CD14-positive monocyte (primary cell): ENCODE results near the gene NKX1-2. TPM values are rescaled to one million over a fixed set of nuclear protein-coding genes. Genes with fewer than 3 reads are reported as not detected.

Experiments
- DNase-seq, 3 donors: peaks; one replicate each; pipeline ENCODE4 v3.0.0-alpha.2; 2011 to 2022
- H2AFZ ChIP-seq: 2 replicates; pipeline ENCODE4 v1.6.0; 2012; ENCODE audit warnings: mild to moderate bottlenecking, low read depth, low read length, inconsistent platforms; ENCODE audit not compliant: insufficient read depth, poor library complexity, severe bottlenecking
- H3K27ac ChIP-seq, 2 donors: 1 replicate in 1 of 2; 2 replicates in 1 of 2; pipeline ENCODE4 v1.5.1; 2012 to 2013; ENCODE audit warnings: low read length in 2 of 2, control low read depth in 1 of 2, inconsistent platforms in 1 of 2, low read depth in 1 of 2, mild to moderate bottlenecking in 1 of 2
- H3K27me3 ChIP-seq, 2 donors: one replicate each; pipeline versions ENCODE4 v1.6.0 to v1.6.1; 2011 to 2013; ENCODE audit warnings: low read length in 2 of 2; ENCODE audit not compliant: control insufficient read depth in 2 of 2, insufficient read depth in 2 of 2
- H3K36me3 ChIP-seq, 2 donors: replicated peaks in 1 of 2; 1 replicate in 1 of 2; 2 replicates in 1 of 2; pipeline versions ENCODE4 v1.5.1 to v1.6.1; 2012 to 2013; ENCODE audit warnings: low read length in 2 of 2, control low read depth in 1 of 2, inconsistent platforms in 1 of 2, mild to moderate bottlenecking in 1 of 2; ENCODE audit not compliant: insufficient read depth in 2 of 2, control insufficient read depth in 1 of 2
- H3K4me1 ChIP-seq, 2 donors: 1 replicate in 1 of 2; 2 replicates in 1 of 2; pipeline versions ENCODE4 v1.5.1 to v1.6.1; 2012 to 2013; ENCODE audit warnings: low read length in 2 of 2, control low read depth in 1 of 2, inconsistent platforms in 1 of 2, mild to moderate bottlenecking in 1 of 2, moderate library complexity in 1 of 2; ENCODE audit not compliant: insufficient read depth in 2 of 2, control insufficient read depth in 1 of 2
- H3K4me2 ChIP-seq: replicated peaks from 2 replicates; pipeline ENCODE3; 2012; ENCODE audit warnings: low read length, moderate library complexity, mild to moderate bottlenecking; ENCODE audit not compliant: poor library complexity, severe bottlenecking; ENCODE audit errors: extremely low read depth
- H3K4me3 ChIP-seq, 3 experiments: fragments of 200-600 bp in 1 of 3; sonication (generic) in 1 of 3; replicated peaks in 1 of 3; 1 replicate in 2 of 3; 2 replicates in 1 of 3; pipeline ENCODE4 v1.5.1; 2011 to 2013; ENCODE audit warnings: low read length in 3 of 3, mild to moderate bottlenecking in 3 of 3, control low read depth in 2 of 3, low read depth in 2 of 3, inconsistent platforms in 1 of 3, moderate library complexity in 1 of 3
- H3K79me2 ChIP-seq: 2 replicates; pipeline ENCODE4 v1.6.0; 2012; ENCODE audit warnings: mild to moderate bottlenecking, control low read depth, inconsistent platforms, low read length, moderate library complexity; ENCODE audit not compliant: insufficient read depth
- H3K9ac ChIP-seq: 2 replicates; pipeline ENCODE4 v1.6.0; 2017; ENCODE audit warnings: low read length, mild to moderate bottlenecking; ENCODE audit not compliant: insufficient read depth, poor library complexity, severe bottlenecking
- H3K9me3 ChIP-seq, 2 donors: replicated peaks in 1 of 2; 1 replicate in 1 of 2; 2 replicates in 1 of 2; pipeline versions ENCODE4 v1.5.1 to v1.6.1; 2012 to 2013; ENCODE audit warnings: low read length in 2 of 2, control low read depth in 1 of 2; ENCODE audit not compliant: control insufficient read depth in 1 of 2, insufficient read depth in 1 of 2
- H4K20me1 ChIP-seq: 2 replicates; pipeline ENCODE4 v1.6.0; 2012; ENCODE audit warnings: mild to moderate bottlenecking, low read length, control low read depth, moderate library complexity; ENCODE audit not compliant: insufficient read depth
- H3K27ac Mint-ChIP-seq, 7 donors: one replicate each; pipeline ENCODE4 v1.8.0; 2020; ENCODE audit warnings: mild to moderate bottlenecking in 7 of 7, mixed read lengths in 7 of 7, moderate library complexity in 6 of 7, inconsistent platforms in 2 of 7
- H3K27me3 Mint-ChIP-seq, 3 donors: one replicate each; pipeline ENCODE4 v1.8.0; 2021 to 2022; ENCODE audit warnings: low read depth in 3 of 3, mild to moderate bottlenecking in 3 of 3, mixed read lengths in 3 of 3, moderate library complexity in 3 of 3, inconsistent platforms in 1 of 3
- H3K36me3 Mint-ChIP-seq, 2 donors: one replicate each; pipeline ENCODE4 v1.8.0; 2020; ENCODE audit warnings: mixed read lengths in 2 of 2, inconsistent platforms in 1 of 2, mild to moderate bottlenecking in 1 of 2
- H3K4me1 Mint-ChIP-seq: one replicate; pipeline ENCODE4 v1.8.0; 2020; ENCODE audit warnings: mild to moderate bottlenecking, mixed read lengths
- H3K4me3 Mint-ChIP-seq, 2 donors: one replicate each; pipeline ENCODE4 v1.8.0; 2020; ENCODE audit warnings: mild to moderate bottlenecking in 2 of 2, mixed read lengths in 2 of 2, moderate library complexity in 1 of 2
- H3K9me3 Mint-ChIP-seq, 7 donors: one replicate each; pipeline ENCODE4 v1.8.0; 2020 to 2022; ENCODE audit warnings: mixed read lengths in 7 of 7, mild to moderate bottlenecking in 6 of 7, moderate library complexity in 6 of 7, inconsistent platforms in 2 of 7
- CTCF ChIP-seq: fragments of 200-600 bp; IDR thresholded peaks from one replicate; pipeline ENCODE4 v1.8.0; 2022; ENCODE audit warnings: antibody characterized with exemption, mild to moderate bottlenecking
- WGBS: methylation state at CpG from one replicate; pipeline ENCODE4 v1.1.5; 2013; ENCODE audit warnings: missing lambda C conversion rate; ENCODE audit not compliant: insufficient coverage; 5-methylcytosine and 5-hydroxymethylcytosine counted together
- intact Hi-C, 2 donors: fragments of 100-400 bp; cut with micrococcal nuclease; formaldehyde crosslinking; loops; one replicate each; pipeline versions ENCODE4 v1.15.0 to v1.15.1; 2023
- polyA plus RNA-seq, 3 donors: library from polyadenylated mRNA; depleted of rRNA in 1 of 3; unstranded in 2 of 3; stranded (reverse) in 1 of 3; fragments of 300-500 nt in 2 of 3; fragments of >200 nt in 1 of 3; fragmentation: Illumina TruSeq in 2 of 3; gene quantifications; 1 replicate in 2 of 3; 2 replicates in 1 of 3; pipeline ENCODE4 v1.2.3, GENCODE V29; 2012 to 2021

NKX1-2 gene
- polyA plus RNA-seq, 3 donors, result not detected

GRCh38 chr10:124459395-124459794 lies 9.6 kb upstream of the NKX1-2 start:
- peaks cover 9 to 30% of the 10 kb centered on the region in 2 donors for H3K27me3 ChIP-seq
- WGBS, result 90% methylated on average over 1 of the region's 1 CpG
- no peaks in the 10 kb centered on the region for H3K79me2 ChIP-seq
- H3K36me3 ChIP-seq, result no peaks in the 10 kb centered on the region
- Mint-ChIP-seq H3K4me1 (peaks cover 15% of the 10 kb centered on the region), H3K27me3 (peaks cover 28 to 40% (median 38%) of the 10 kb centered on the region in 3 donors), H3K36me3 (no peaks in the 10 kb centered on the region), H3K9me3 (no peaks in the 10 kb centered on the region), H3K4me3 (peak overlapping the region in 1 of 2 donors; percentile 24), H3K27ac (no peak overlapping the region)
- no peak overlapping the region for H3K27ac ChIP-seq
- no peaks in the 10 kb centered on the region for H3K9me3 ChIP-seq
- H3K9ac ChIP-seq, result no peak overlapping the region
- no peaks in the 10 kb centered on the region for H4K20me1 ChIP-seq
- H3K4me3 ChIP-seq, result no peak overlapping the region
- DNase-seq, result no peak
- H3K4me2 ChIP-seq, result no peak overlapping the region
- peaks cover 9 to 14% of the 10 kb centered on the region in 2 donors for H3K4me1 ChIP-seq
- intact Hi-C loops, result no loop called here
- no peak for TF ChIP-seq CTCF
- H2AFZ ChIP-seq, result no peak overlapping the region

- intact Hi-C loops, result no loop called here
- H3K27ac ChIP-seq, result no peak overlapping the region
- H3K36me3 ChIP-seq, result no peaks in the 10 kb centered on the region
- peaks cover 31 to 45% (median 42%) of the 10 kb centered on the region in 3 donors for H3K27me3 Mint-ChIP-seq
- TF ChIP-seq CTCF, result no peak
- H3K4me3 ChIP-seq, result no peak overlapping the region
- no peaks in the 10 kb centered on the region for H3K36me3 Mint-ChIP-seq
- H3K9ac ChIP-seq, result no peak overlapping the region
- peaks cover 14% of the 10 kb centered on the region for H3K4me1 Mint-ChIP-seq
- H3K27ac Mint-ChIP-seq, result no peak overlapping the region
- H3K4me1 ChIP-seq, result peaks cover 9 to 14% of the 10 kb centered on the region in 2 donors
- no peaks in the 10 kb centered on the region for H3K9me3 Mint-ChIP-seq
- no peak for DNase-seq
- no peaks in the 10 kb centered on the region for H3K9me3 ChIP-seq
- H3K79me2 ChIP-seq, result no peaks in the 10 kb centered on the region
- no peak overlapping the region for H2AFZ ChIP-seq
- H4K20me1 ChIP-seq, result no peaks in the 10 kb centered on the region
- peaks cover 14 to 35% of the 10 kb centered on the region in 2 donors for H3K27me3 ChIP-seq
- no peak overlapping the region for H3K4me3 Mint-ChIP-seq
- no CpG with 5 or more reads among the region's 2 CpGs for WGBS
- no peak overlapping the region for H3K4me2 ChIP-seq
Measured at GRCh38 chr10:124458889-124459288, 9.1 kb upstream of the NKX1-2 start.
